Activated CD8-positive, alpha-beta memory T cell treated with anti-CD3 and anti-CD28 coated beads, Interleukin-2, amount 10 ng/mL, durations not matched to agents 7 days and 5 days (primary cell): Measurements from ENCODE around the gene UBTFL1. TPM values are rescaled to one million over a fixed set of nuclear protein-coding genes. Genes with fewer than 3 reads are reported as not detected.
A peak's percentile ranks its signal among the peaks of the same experiment; 100 is the strongest.

Experiments
- ATAC-seq: fragments of 150-1000 bp; cut with Tn5 transposase; one replicate; pipeline ENCODE4 v1.10.0; 2021; ENCODE audit warnings: moderate library complexity
- CTCF ChIA-PET: fragments of 350-600 bp; sonication (Branson Sonifier 250); formaldehyde crosslinking; loops from one replicate; lab custom pipeline; 2021; ENCODE audit warnings: antibody characterized with exemption; lab: Charles Lee
- DNase-seq: peaks from one replicate; pipeline ENCODE4 v3.0.0-alpha.2; 2020
- H3K27ac Mint-ChIP-seq: one replicate; pipeline ENCODE4 v1.8.0; 2021; ENCODE audit warnings: mild to moderate bottlenecking, mixed read lengths
- H3K27me3 Mint-ChIP-seq: one replicate; pipeline ENCODE4 v1.8.0; 2021; ENCODE audit warnings: mixed read lengths
- H3K36me3 Mint-ChIP-seq: one replicate; pipeline ENCODE4 v1.8.0; 2021; ENCODE audit warnings: mild to moderate bottlenecking, mixed read lengths
- H3K4me1 Mint-ChIP-seq: one replicate; pipeline ENCODE4 v1.8.0; 2021; ENCODE audit warnings: mixed read lengths
- H3K4me3 Mint-ChIP-seq: one replicate; pipeline ENCODE4 v1.8.0; 2021; ENCODE audit warnings: mild to moderate bottlenecking, moderate library complexity, mixed read lengths
- H3K9me3 Mint-ChIP-seq: one replicate; pipeline ENCODE4 v1.8.0; 2022; ENCODE audit warnings: low read depth, mixed read lengths
- total RNA-seq, 2 experiments: library from RNA; stranded (reverse); gene quantifications; one replicate each; pipeline ENCODE4 v1.2.3, GENCODE V29; 2021

The UBTFL1 gene
- total RNA-seq, 2 experiments from 2014 or later = not detected

DNA sequence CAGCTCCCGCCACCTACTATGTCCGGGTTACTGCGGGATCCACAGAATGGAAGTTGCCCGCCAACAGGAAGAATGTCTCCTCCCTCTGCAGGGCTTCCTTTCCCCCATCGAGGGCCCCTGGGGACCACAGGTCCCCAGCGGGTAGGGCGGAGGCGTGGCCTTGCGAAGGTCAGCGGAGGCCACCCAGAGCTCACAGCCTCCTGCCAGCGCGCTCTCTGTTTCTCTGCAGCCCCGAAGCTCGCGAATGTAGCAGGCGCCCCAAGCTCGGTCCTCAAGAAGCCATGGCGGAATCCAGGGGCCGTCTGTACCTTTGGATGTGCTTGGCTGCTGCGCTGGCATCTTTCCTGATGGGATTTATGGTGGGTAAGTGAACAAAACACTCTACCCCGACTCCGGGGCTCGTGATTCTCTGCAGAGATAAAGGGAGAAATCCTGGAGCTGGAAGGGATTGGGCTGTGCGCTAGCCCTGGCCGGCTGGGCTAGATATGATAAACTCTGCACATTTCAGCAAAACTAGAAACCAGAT is 48.8 kb downstream of the UBTFL1 start, which contains the start of gene NAALAD2:
Gene NAALAD2 (plus strand): TSS at position 186 of the 526 bp plus-strand sequence. CDS start 96 bp downstream, at position 282.
- peaks cover 52% of the 10 kb centered on the region for H3K27me3 Mint-ChIP-seq
- no peaks in the 10 kb centered on the region for H3K9me3 Mint-ChIP-seq
- ATAC-seq (peak; percentile 39), DNase-seq (no peak)
- peaks cover 12% of the 10 kb centered on the region for H3K4me1 Mint-ChIP-seq
- H3K4me3 Mint-ChIP-seq = peak within 1 kb of the TSS; percentile 57
- H3K36me3 Mint-ChIP-seq = no peaks in the 10 kb centered on the region
- CTCF ChIA-PET = no interaction called here
- H3K27ac Mint-ChIP-seq = no peak within 1 kb of the TSS

DNA sequence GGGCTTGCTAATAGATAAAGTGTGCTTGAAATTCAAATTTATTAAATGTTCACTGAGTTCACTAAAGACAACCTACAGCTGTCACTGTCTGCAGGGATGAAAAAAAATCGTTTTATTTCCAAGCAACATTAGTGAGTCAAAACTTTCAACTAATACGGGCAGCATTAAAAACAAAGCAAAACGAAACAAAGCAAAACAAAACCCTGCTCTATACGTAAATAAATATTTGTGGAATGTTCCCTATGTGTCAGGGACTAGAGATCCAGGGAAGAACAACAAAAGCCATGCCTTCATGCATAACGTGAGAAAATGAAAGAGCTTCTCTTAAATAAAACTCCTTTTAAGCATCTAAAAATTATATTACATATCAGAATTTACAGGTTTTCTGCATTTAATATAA is 49.3 kb downstream of the UBTFL1 start:
- ATAC-seq (no peak), DNase-seq (no peak)
- CTCF ChIA-PET = no interaction called here
- Mint-ChIP-seq H3K27ac (no peak overlapping the region), H3K9me3 (no peaks in the 10 kb centered on the region), H3K27me3 (peaks cover 52% of the 10 kb centered on the region), H3K36me3 (no peaks in the 10 kb centered on the region), H3K4me1 (peaks cover 12% of the 10 kb centered on the region), H3K4me3 (peak overlapping the region; percentile 57)

Other genes with a start within 250 kb of the UBTFL1 start
- gene TRIM64B, start 207.5 kb upstream of the UBTFL1 start, total RNA-seq = not detected
- not detected for gene TRIM49D1, start 163.7 kb upstream of the UBTFL1 start, total RNA-seq
- not detected for gene TRIM49D2, start 161.9 kb upstream of the UBTFL1 start, total RNA-seq
- gene TRIM64, start 119.9 kb upstream of the UBTFL1 start, total RNA-seq = not detected
- gene TRIM49C, start 54.8 kb upstream of the UBTFL1 start, total RNA-seq = not detected
- not detected for gene NAALAD2, start 48.7 kb downstream of the UBTFL1 start, total RNA-seq
- 10 to 100 TPM; 66.4 to 90.6 TPM for gene CHORDC1, start 137.1 kb downstream of the UBTFL1 start, total RNA-seq